HEK293T (cell line): ENCODE data around the gene JARID2.

Source experiments
- ARNT ChIP-seq: fragments of 450-650 bp; IDR thresholded peaks from 2 replicates; pipeline ENCODE4 v1.6.1; 2017; ENCODE audit warnings: mild to moderate bottlenecking
- BHLHE40 ChIP-seq: fragments of 450-650 bp; IDR thresholded peaks from 2 replicates; pipeline ENCODE4 v1.6.1; 2016; ENCODE audit warnings: mild to moderate bottlenecking, moderate library complexity, borderline replicate concordance
- FOXM1 ChIP-seq: fragments of 450-650 bp; IDR thresholded peaks from 2 replicates; pipeline ENCODE4 v1.6.1; 2017; ENCODE audit warnings: mild to moderate bottlenecking, borderline replicate concordance
- L3MBTL2 ChIP-seq: fragments of 450-650 bp; conservative IDR thresholded peaks from 2 replicates; pipeline ENCODE4 v1.6.1; 2016; ENCODE audit warnings: mild to moderate bottlenecking
- SP1 ChIP-seq: fragments of 450-650 bp; IDR thresholded peaks from 2 replicates; pipeline ENCODE4 v1.6.1; 2017
- SUZ12 ChIP-seq: fragments of 450-650 bp; IDR thresholded peaks from 2 replicates; pipeline ENCODE4 v1.6.1; 2016; ENCODE audit warnings: mild to moderate bottlenecking
- TARDBP ChIP-seq: fragments of 450-650 bp; IDR thresholded peaks from 2 replicates; pipeline ENCODE4 v1.6.1; 2016

DNA sequence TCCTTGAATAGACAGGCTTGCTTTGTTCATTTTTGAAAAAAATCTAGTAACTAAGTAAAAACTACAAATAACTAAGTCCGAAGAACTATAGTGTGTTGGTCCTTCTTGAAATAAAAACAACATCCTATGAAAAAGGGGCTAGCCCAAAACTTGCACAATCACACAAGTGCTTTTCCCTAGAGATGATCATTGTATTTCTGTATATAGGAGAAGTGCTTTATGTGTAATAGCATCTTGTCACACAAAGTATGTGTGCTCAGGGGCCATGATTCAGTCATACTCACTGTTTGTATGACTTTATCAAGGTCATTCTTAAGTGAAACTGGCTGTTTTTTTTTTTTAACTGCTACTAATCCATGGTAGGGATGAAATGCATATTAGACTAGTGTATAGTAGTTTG lies 237.2 kb downstream of the JARID2 start:
- TF ChIP-seq TARDBP (no peak), ARNT (no peak), FOXM1 (no peak), L3MBTL2 (no peak), SUZ12 (no peak), SP1 (no peak), BHLHE40 (no peak)
